Neural cell (in vitro differentiated cells): ENCODE results near the gene HELZ2.

Experiments used
- EP300 ChIP-seq: fragments of 450-650 bp; conservative IDR thresholded peaks from 2 replicates; pipeline ENCODE4 v1.6.1; 2014; ENCODE audit warnings: antibody characterized with exemption, mild to moderate bottlenecking, moderate library complexity; ENCODE audit not compliant: poor library complexity, severe bottlenecking
- EZH2 ChIP-seq: fragments of 200-600, 300-800 bp; shearing (Covaris generic), sonication (generic); IDR thresholded peaks from 2 replicates; pipeline ENCODE4 v1.6.1; 2014; ENCODE audit warnings: antibody characterized with exemption, low read length, borderline replicate concordance, mild to moderate bottlenecking; ENCODE audit not compliant: insufficient read depth, poor library complexity, severe bottlenecking
- MXI1 ChIP-seq: fragments of 450-650 bp; conservative IDR thresholded peaks from 2 replicates; pipeline ENCODE4 v1.6.1; 2014; ENCODE audit warnings: antibody characterized with exemption, mild to moderate bottlenecking; ENCODE audit not compliant: poor library complexity, severe bottlenecking
- POLR2AphosphoS5 ChIP-seq: IDR thresholded peaks from 2 replicates; pipeline ENCODE4 v1.6.1; 2012
- RAD21 ChIP-seq: fragments of 450-650 bp; conservative IDR thresholded peaks from 2 replicates; pipeline ENCODE4 v1.6.1; 2014; ENCODE audit warnings: antibody characterized with exemption, mild to moderate bottlenecking, moderate library complexity
- SMC3 ChIP-seq: fragments of 450-650 bp; conservative IDR thresholded peaks from 2 replicates; pipeline ENCODE4 v1.6.1; 2014; ENCODE audit warnings: antibody characterized with exemption, mild to moderate bottlenecking, moderate library complexity; ENCODE audit not compliant: poor library complexity
- TAF1 ChIP-seq: IDR thresholded peaks from 2 replicates; pipeline ENCODE4 v1.6.1; 2012; ENCODE audit warnings: low read depth
- TF ChIP-seq, protein P1 (sequence below): fragments of 450-650 bp; IDR thresholded peaks from 2 replicates; pipeline ENCODE4 v1.5.1; 2014; ENCODE audit warnings: antibody characterized with exemption, mild to moderate bottlenecking, moderate library complexity; ENCODE audit not compliant: poor library complexity, severe bottlenecking
- TF ChIP-seq, protein P2 (sequence below): IDR thresholded peaks from 2 replicates; pipeline ENCODE4 v1.6.1; 2012; ENCODE audit warnings: borderline replicate concordance

GRCh38 chr20:63536997-63537524 lies 37.0 kb downstream of the HELZ2 start, which contains the start of gene PTK6:
- TF ChIP-seq, protein P1, sequence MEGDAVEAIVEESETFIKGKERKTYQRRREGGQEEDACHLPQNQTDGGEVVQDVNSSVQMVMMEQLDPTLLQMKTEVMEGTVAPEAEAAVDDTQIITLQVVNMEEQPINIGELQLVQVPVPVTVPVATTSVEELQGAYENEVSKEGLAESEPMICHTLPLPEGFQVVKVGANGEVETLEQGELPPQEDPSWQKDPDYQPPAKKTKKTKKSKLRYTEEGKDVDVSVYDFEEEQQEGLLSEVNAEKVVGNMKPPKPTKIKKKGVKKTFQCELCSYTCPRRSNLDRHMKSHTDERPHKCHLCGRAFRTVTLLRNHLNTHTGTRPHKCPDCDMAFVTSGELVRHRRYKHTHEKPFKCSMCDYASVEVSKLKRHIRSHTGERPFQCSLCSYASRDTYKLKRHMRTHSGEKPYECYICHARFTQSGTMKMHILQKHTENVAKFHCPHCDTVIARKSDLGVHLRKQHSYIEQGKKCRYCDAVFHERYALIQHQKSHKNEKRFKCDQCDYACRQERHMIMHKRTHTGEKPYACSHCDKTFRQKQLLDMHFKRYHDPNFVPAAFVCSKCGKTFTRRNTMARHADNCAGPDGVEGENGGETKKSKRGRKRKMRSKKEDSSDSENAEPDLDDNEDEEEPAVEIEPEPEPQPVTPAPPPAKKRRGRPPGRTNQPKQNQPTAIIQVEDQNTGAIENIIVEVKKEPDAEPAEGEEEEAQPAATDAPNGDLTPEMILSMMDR = no peak
- TF ChIP-seq POLR2AphosphoS5 (no peak), EP300 (no peak), MXI1 (no peak), SMC3 (no peak), RAD21 (no peak), EZH2 (no peak), TAF1 (no peak)
- TF ChIP-seq, protein P2, sequence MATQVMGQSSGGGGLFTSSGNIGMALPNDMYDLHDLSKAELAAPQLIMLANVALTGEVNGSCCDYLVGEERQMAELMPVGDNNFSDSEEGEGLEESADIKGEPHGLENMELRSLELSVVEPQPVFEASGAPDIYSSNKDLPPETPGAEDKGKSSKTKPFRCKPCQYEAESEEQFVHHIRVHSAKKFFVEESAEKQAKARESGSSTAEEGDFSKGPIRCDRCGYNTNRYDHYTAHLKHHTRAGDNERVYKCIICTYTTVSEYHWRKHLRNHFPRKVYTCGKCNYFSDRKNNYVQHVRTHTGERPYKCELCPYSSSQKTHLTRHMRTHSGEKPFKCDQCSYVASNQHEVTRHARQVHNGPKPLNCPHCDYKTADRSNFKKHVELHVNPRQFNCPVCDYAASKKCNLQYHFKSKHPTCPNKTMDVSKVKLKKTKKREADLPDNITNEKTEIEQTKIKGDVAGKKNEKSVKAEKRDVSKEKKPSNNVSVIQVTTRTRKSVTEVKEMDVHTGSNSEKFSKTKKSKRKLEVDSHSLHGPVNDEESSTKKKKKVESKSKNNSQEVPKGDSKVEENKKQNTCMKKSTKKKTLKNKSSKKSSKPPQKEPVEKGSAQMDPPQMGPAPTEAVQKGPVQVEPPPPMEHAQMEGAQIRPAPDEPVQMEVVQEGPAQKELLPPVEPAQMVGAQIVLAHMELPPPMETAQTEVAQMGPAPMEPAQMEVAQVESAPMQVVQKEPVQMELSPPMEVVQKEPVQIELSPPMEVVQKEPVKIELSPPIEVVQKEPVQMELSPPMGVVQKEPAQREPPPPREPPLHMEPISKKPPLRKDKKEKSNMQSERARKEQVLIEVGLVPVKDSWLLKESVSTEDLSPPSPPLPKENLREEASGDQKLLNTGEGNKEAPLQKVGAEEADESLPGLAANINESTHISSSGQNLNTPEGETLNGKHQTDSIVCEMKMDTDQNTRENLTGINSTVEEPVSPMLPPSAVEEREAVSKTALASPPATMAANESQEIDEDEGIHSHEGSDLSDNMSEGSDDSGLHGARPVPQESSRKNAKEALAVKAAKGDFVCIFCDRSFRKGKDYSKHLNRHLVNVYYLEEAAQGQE = no peak
